Measurements from ENCODE around the gene RAD9A. TPM values are rescaled to one million over a fixed set of nuclear protein-coding genes. Genes with fewer than 3 reads are reported as not detected.

Gene RAD9A
- total RNA-seq, 1 donor from 2014 or later, result 28.9 TPM

- intact Hi-C loops (cut with DNase I), result no loop called here
- no peaks in the 10 kb centered on the region for H3K27me3 ChIP-seq (ENCODE audit: low read depth)
Observed at GRCh38 chr11:67406420-67406968, 14.7 kb downstream of the RAD9A start.

GRCh38 chr11:67406969-67407687, 15.3 kb downstream of the RAD9A start:
- H3K9me3 ChIP-seq, result no peaks in the 10 kb centered on the region
- DNase-seq (peak; percentile 46), ATAC-seq (no peak)
- intact Hi-C loops (cut with DNase I), result no loop called here
- no peaks in the 10 kb centered on the region for H3K27me3 ChIP-seq (ENCODE audit: low read depth)
- H3K4me3 ChIP-seq, result peak overlapping the region; percentile 8
- H3K36me3 ChIP-seq, result no peaks in the 10 kb centered on the region
- peaks cover 26% of the 10 kb centered on the region for H3K4me1 ChIP-seq
- H3K27ac ChIP-seq, result no peak overlapping the region
- TF ChIP-seq CTCF (IDR thresholded peaks at IDR 0.05), result no peak

More at GRCh38 chr11:67406420-67406968, 14.7 kb downstream of the RAD9A start:
- Histone ChIP-seq H3K4me1 (peaks cover 28% of the 10 kb centered on the region), H3K27ac (no peak overlapping the region), H3K36me3 (no peaks in the 10 kb centered on the region), H3K9me3 (no peaks in the 10 kb centered on the region), H3K4me3 (peak overlapping the region; percentile 8)
- DNase-seq (no peak), ATAC-seq (no peak)
- TF ChIP-seq CTCF (IDR thresholded peaks at IDR 0.05), result no peak

GRCh38 chr11:67407688-67408163, 15.9 kb downstream of the RAD9A start:
- peaks cover 20% of the 10 kb centered on the region for H3K4me1 ChIP-seq
- TF ChIP-seq CTCF (IDR thresholded peaks at IDR 0.05), result no peak
- intact Hi-C loops (cut with DNase I), result no loop called here
- DNase-seq (no peak), ATAC-seq (no peak)
- no peaks in the 10 kb centered on the region for H3K27me3 ChIP-seq (ENCODE audit: low read depth)
- no peaks in the 10 kb centered on the region for H3K36me3 ChIP-seq
- H3K27ac ChIP-seq, result no peak overlapping the region
- no peaks in the 10 kb centered on the region for H3K9me3 ChIP-seq
- H3K4me3 ChIP-seq, result no peak overlapping the region

GRCh38 chr11:67408437-67409200, 16.8 kb downstream of the RAD9A start:
- Histone ChIP-seq H3K27me3 (ENCODE audit: low read depth) (no peaks in the 10 kb centered on the region), H3K27ac (peak overlapping the region; percentile 59), H3K4me1 (peaks cover 11% of the 10 kb centered on the region), H3K4me3 (peak overlapping the region; percentile 36), H3K9me3 (no peaks in the 10 kb centered on the region), H3K36me3 (no peaks in the 10 kb centered on the region)
- ATAC-seq, result no peak
- DNase-seq, result no peak
- TF ChIP-seq CTCF (IDR thresholded peaks at IDR 0.05), result no peak
- intact Hi-C loops (cut with DNase I), result no loop called here

- peak overlapping the region; percentile 59 for H3K27ac ChIP-seq
- no peak for DNase-seq
Observed at GRCh38 chr11:67409261-67409666, 17.5 kb downstream of the RAD9A start.

More at GRCh38 chr11:67409261-67409666, 17.5 kb downstream of the RAD9A start:
- peak; percentile 34 to 36 for ATAC-seq
- Histone ChIP-seq H3K4me3 (peak overlapping the region; percentile 36), H3K9me3 (no peaks in the 10 kb centered on the region), H3K4me1 (peaks cover 10% of the 10 kb centered on the region), H3K36me3 (no peaks in the 10 kb centered on the region), H3K27me3 (ENCODE audit: low read depth) (no peaks in the 10 kb centered on the region)
- intact Hi-C loops (cut with DNase I), result no loop called here
- TF ChIP-seq CTCF (IDR thresholded peaks at IDR 0.05), result no peak
